HG03060 (cell line): Measurements from ENCODE around the gene PDYN.

ENCODE experiments used
- ATAC-seq: cut with Tn5 transposase; IDR thresholded peaks from one replicate; pipeline ENCODE4 v1.9.1; 2021; ENCODE audit warnings: low read depth, moderate number of reproducible peaks; ENCODE audit not compliant: unreplicated experiment

Gene PDYN

GRCh38 chr20:1937316-1937976 lies 56.4 kb downstream of the PDYN start:
- ATAC-seq = no peak

- no peak for ATAC-seq
These were observed 58.0 kb downstream of the PDYN start for GRCh38 chr20:1935696-1936366.

GRCh38 chr20:1934721-1935573 lies 58.9 kb downstream of the PDYN start:
- ATAC-seq = no peak

- no peak for ATAC-seq
These were observed 59.7 kb downstream of the PDYN start for GRCh38 chr20:1934156-1934555.

GRCh38 chr20:1933465-1933870 lies 60.4 kb downstream of the PDYN start:
- no peak for ATAC-seq

GRCh38 chr20:1932971-1933370 lies 60.9 kb downstream of the PDYN start:
- no peak for ATAC-seq

- no peak for ATAC-seq
These were observed 62.0 kb downstream of the PDYN start for GRCh38 chr20:1931830-1932229.

GRCh38 chr20:1930165-1930564 lies 63.7 kb downstream of the PDYN start:
- ATAC-seq = no peak

- no peak for ATAC-seq
These were observed 64.4 kb downstream of the PDYN start for GRCh38 chr20:1929460-1929859.

- ATAC-seq = no peak
These were observed 65.1 kb downstream of the PDYN start for GRCh38 chr20:1928782-1929181.
